GM12875 (cell line): ENCODE data around the gene SETDB2.

Experiments used
- H3K4me3 ChIP-seq: one replicate; pipeline ENCODE4 v1.5.1; 2011; ENCODE audit warnings: low read depth, low read length, control low read depth
- CTCF ChIP-seq: IDR thresholded peaks from 2 replicates; pipeline ENCODE4 v1.5.1; 2011; ENCODE audit warnings: low read depth, mild to moderate bottlenecking, control low read depth, inconsistent platforms, low read length, moderate library complexity, borderline replicate concordance; ENCODE audit not compliant: insufficient read depth

SETDB2 gene

DNA sequence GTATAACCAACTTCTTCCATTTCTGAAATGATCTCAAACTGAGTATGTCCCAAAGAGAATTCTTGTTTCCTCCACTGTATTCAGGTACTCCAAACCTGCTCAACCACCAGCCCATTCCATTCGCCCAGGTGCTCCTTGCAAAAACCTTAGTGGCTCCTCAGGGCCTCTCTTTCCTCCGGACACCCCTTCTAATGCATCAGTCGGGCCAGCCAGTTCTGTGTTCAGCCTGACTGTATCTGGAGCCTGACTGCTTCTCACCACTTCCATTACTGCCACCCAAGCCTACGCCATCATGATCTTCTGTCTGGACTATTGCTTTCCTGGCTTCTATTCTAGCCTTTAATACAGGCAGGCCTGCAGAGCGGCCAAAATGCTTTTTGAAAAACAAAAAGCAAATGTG is 53.2 kb downstream of the SETDB2 start:
- no peak overlapping the region for H3K4me3 ChIP-seq
- TF ChIP-seq CTCF, result no peak

GRCh38 chr13:49498206-49498605 is 54.1 kb downstream of the SETDB2 start:
- TF ChIP-seq CTCF, result no peak
- H3K4me3 ChIP-seq, result no peak overlapping the region

- no peak for TF ChIP-seq CTCF
- no peak overlapping the region for H3K4me3 ChIP-seq
These were observed 56.0 kb downstream of the SETDB2 start for GRCh38 chr13:49499889-49500660.

DNA sequence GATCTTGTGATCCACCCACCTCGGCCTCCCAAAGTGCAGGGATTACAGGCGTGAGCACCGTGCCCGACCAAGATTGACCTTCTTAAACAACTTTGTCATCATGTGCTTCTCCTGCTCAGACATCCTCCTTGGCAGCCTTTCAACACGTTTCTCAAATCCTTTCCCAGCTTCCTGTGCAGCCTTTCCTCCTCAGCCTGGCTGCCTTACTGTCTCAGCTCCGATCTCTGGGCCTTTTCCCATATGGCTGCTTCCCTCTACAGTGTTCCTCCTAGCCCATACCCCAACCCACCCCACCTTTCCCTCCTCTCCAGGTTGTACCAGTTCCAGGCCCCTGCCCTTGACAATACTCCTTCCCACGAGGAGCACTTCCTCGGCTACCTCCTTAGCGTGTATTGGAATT is 58.9 kb downstream of the SETDB2 start:
- no peak overlapping the region for H3K4me3 ChIP-seq
- no peak for TF ChIP-seq CTCF

DNA sequence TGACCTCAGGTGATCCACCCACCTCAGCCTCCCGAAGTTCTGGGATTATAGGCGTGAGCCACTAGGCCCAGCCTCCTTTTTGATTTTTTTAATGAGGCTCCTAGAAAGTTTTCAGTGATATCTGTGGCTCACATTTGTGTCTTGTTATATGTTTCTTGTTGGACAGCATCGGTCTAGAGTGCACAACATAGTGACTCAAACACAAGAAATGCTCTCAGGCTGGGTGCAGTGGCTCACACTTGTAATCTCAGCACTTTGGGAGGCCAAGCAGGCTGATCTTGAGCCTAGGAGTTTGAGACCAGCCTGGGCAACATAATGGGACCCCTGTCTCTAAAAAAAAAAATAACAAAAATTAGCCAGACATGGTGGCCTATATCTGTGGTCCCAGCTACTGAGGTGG is 59.9 kb downstream of the SETDB2 start:
- TF ChIP-seq CTCF, result no peak
- no peak overlapping the region for H3K4me3 ChIP-seq

- no peak overlapping the region for H3K4me3 ChIP-seq
These were observed 68.5 kb downstream of the SETDB2 start for GRCh38 chr13:49512578-49512977.

More at GRCh38 chr13:49512578-49512977, 68.5 kb downstream of the SETDB2 start:
- TF ChIP-seq CTCF, result no peak
